Measurements from ENCODE around the gene ENTPD6.
A peak's percentile ranks its signal among the peaks of the same experiment; 100 is the strongest.

GRCh38 chr20:25223179-25223661 lies 27.7 kb downstream of the ENTPD6 start:
- TF ChIP-seq CTCF (conservative IDR thresholded peaks at IDR 0.05; ENCODE audit: low read depth, low read length) (peak; percentile 73), EZH2 (IDR thresholded peaks at IDR 0.05; ENCODE audit: low read length, unreplicated experiment) (no peak), EZH2phosphoT487 (IDR thresholded peaks at IDR 0.05; ENCODE audit: borderline replicate concordance, low read length) (no peak)
